SK-N-SH treated with all-trans-retinoic acid at 6 μM for 48 hours (cell line): ENCODE results near the gene ASTN2.

ENCODE experiments used
- CSDC2 ChIP-seq: fragments of 250-450 bp; sonication (Bioruptor Pico); IDR thresholded peaks from 2 replicates; pipeline ENCODE4 v1.5.0; 2020; ENCODE audit warnings: mild to moderate bottlenecking, moderate library complexity
- PATZ1 ChIP-seq: fragments of 250-450 bp; sonication (Bioruptor Pico); IDR thresholded peaks from 2 replicates; pipeline ENCODE4 v1.8.0; 2020; ENCODE audit warnings: mild to moderate bottlenecking, moderate library complexity, borderline replicate concordance
- ZNF565 ChIP-seq: fragments of 450-650 bp; formaldehyde crosslinking; conservative IDR thresholded peaks from 2 replicates; pipeline ENCODE4 v1.5.0; 2020; ENCODE audit warnings: low read depth, mild to moderate bottlenecking, moderate library complexity
- ZNF8 ChIP-seq: fragments of 450-650 bp; formaldehyde crosslinking; IDR thresholded peaks from 2 replicates; pipeline ENCODE4 v1.5.0; 2020; ENCODE audit warnings: mild to moderate bottlenecking, moderate library complexity

GRCh38 chr9:116942593-116943061 is 472.2 kb downstream of the ASTN2 start:
- TF ChIP-seq PATZ1 (CRISPR knock-in tag): no peak
- TF ChIP-seq CSDC2 (CRISPR knock-in tag): no peak
- no peak for TF ChIP-seq ZNF565 (CRISPR knock-in tag)
- TF ChIP-seq ZNF8 (CRISPR knock-in tag): no peak
